Stomach (tissue), 9 donors: ENCODE results near the gene SUPT3H. TPM values are rescaled to one million over a fixed set of nuclear protein-coding genes. Genes with fewer than 3 reads are reported as not detected.

ENCODE experiments used
- DNase-seq, 2 donors: peaks; one replicate each; pipeline versions ENCODE4 v3.0.0 to v3.0.0-alpha.2; 2013 to 2019
- H3K27ac ChIP-seq, 5 donors: fragments of 200-600 bp in 4 of 5; sonication (generic) in 4 of 5; one replicate each; pipeline ENCODE4 v1.5.1; 2013 to 2019; ENCODE audit warnings: mild to moderate bottlenecking in 1 of 5, moderate library complexity in 1 of 5
- H3K27me3 ChIP-seq, 3 donors: fragments of 200-600 bp; sonication (generic); one replicate each; pipeline ENCODE4 v1.5.1; 2017 to 2019; ENCODE audit warnings: mixed run types in 1 of 3
- H3K36me3 ChIP-seq, 4 donors: fragments of 200-600 bp; sonication (generic); 1 replicate in 3 of 4; 2 replicates in 1 of 4; pipeline ENCODE4 v1.5.1; 2016 to 2019
- H3K4me1 ChIP-seq, 4 donors: fragments of 200-600 bp; sonication (generic); one replicate each; pipeline ENCODE4 v1.5.1; 2016 to 2019
- H3K4me3 ChIP-seq, 4 donors: fragments of 200-600 bp; sonication (generic) in 3 of 4; one replicate each; pipeline ENCODE4 v1.5.1; 2016 to 2019; ENCODE audit warnings: mild to moderate bottlenecking in 1 of 4
- H3K9me3 ChIP-seq, 4 donors: fragments of 200-600 bp; sonication (generic); one replicate each; pipeline ENCODE4 v1.5.1; 2016 to 2019
- CTCF ChIP-seq, 7 experiments: fragments of 450-650 bp in 4 of 7; fragments of 200-600 bp in 3 of 7; sonication (generic) in 3 of 7; IDR thresholded peaks; one replicate each; pipeline ENCODE4 v1.5.1; 2016 to 2019; ENCODE audit warnings: antibody characterized with exemption in 7 of 7, control low read depth in 2 of 7, mild to moderate bottlenecking in 1 of 7
- EP300 ChIP-seq: sonication (generic); formaldehyde crosslinking; IDR thresholded peaks from one replicate; pipeline ENCODE4 v1.6.1; 2017; ENCODE audit warnings: antibody characterized with exemption
- POLR2A ChIP-seq, 4 donors: fragments of 450-650 bp; IDR thresholded peaks; one replicate each; pipeline ENCODE4 v1.6.1; 2016; ENCODE audit warnings: antibody characterized with exemption in 4 of 4, control low read depth in 2 of 4, mild to moderate bottlenecking in 1 of 4, moderate library complexity in 1 of 4
- POLR2AphosphoS5 ChIP-seq, 3 donors: sonication (generic); formaldehyde crosslinking; IDR thresholded peaks; one replicate each; pipeline ENCODE4 v1.6.1; 2016; ENCODE audit warnings: antibody characterized with exemption in 3 of 3
- WGBS, 5 donors: extraction: QIAGEN DNeasy Blood & Tissue Kit in 3 of 5; methylation state at CpG; one replicate each; pipeline versions ENCODE4 v1.1.5 to v1.1.7; 2013 to 2018; 5-methylcytosine and 5-hydroxymethylcytosine counted together
- intact Hi-C: fragments of 100-400 bp; cut with DNase I; formaldehyde crosslinking; loops from one replicate; pipeline ENCODE4 v1.15.1; 2023; ENCODE audit warnings: low total_unique reads
- polyA plus RNA-seq, 3 donors: library from polyadenylated mRNA; stranded (reverse); fragments of 200-250 nt; gene quantifications; one replicate each; pipeline ENCODE4 v1.2.3, GENCODE V29; 2013
- total RNA-seq, 5 donors: library from RNA; depleted of rRNA; stranded (reverse); fragments of >200 nt; gene quantifications; one replicate each; pipeline versions ENCODE4 v1.1.0 to v1.2.3, GENCODE V29; 2014 to 2016
- donor health status: healthy with polysubstance abuse.
- donor health status: Bipolar disorder and iron deficiency.
- donor health status: healthy.

Gene SUPT3H
- total and polyA plus RNA-seq, 8 donors: 0.29 to 16.2 (median 4.0) TPM; not detected in 1

GRCh38 chr6:45423111-45423823, 45.5 kb upstream of the SUPT3H start:
- intact Hi-C loops: no loop called here
- peak; percentile 31 to 54 for DNase-seq
- H3K4me3 ChIP-seq: peak overlapping the region; percentile 56 to 73 (median 63)
- no peaks in the 10 kb centered on the region for H3K36me3 ChIP-seq
- no peaks in the 10 kb centered on the region for H3K9me3 ChIP-seq
- H3K27ac ChIP-seq: peak overlapping the region; percentile 76 to 87 (median 82)
- H3K4me1 ChIP-seq: peaks cover 32 to 51% (median 48%) of the 10 kb centered on the region in 4 donors
- 0 to 1% (median 1%) methylated on average over 36 to 62 of the region's 62 CpGs for WGBS, 5 donors
- H3K27me3 ChIP-seq: peaks cover 3 to 69% (median 49%) of the 10 kb centered on the region in 3 donors
- TF ChIP-seq CTCF (IDR thresholded peaks at IDR 0.05) (no peak), POLR2AphosphoS5 (IDR thresholded peaks at IDR 0.05) (no peak), EP300 (no peak), POLR2A (IDR thresholded peaks at IDR 0.05) (no peak)

- H3K27ac ChIP-seq: peak overlapping the region; percentile 76 to 87 (median 82)
- H3K9me3 ChIP-seq: no peaks in the 10 kb centered on the region
- no peak for TF ChIP-seq CTCF (IDR thresholded peaks at IDR 0.05)
- no peak for TF ChIP-seq EP300
- TF ChIP-seq POLR2A (IDR thresholded peaks at IDR 0.05): no peak
- no peak for TF ChIP-seq POLR2AphosphoS5 (IDR thresholded peaks at IDR 0.05)
- no peaks in the 10 kb centered on the region for H3K36me3 ChIP-seq
- peak overlapping the region; percentile 56 to 73 (median 63) for H3K4me3 ChIP-seq
- H3K27me3 ChIP-seq: peaks cover 3 to 76% (median 49%) of the 10 kb centered on the region in 3 donors
- peaks cover 32 to 51% (median 48%) of the 10 kb centered on the region in 4 donors for H3K4me1 ChIP-seq
- 0 to 1% (median 1%) methylated on average over 31 to 55 of the region's 55 CpGs for WGBS, 5 donors
- intact Hi-C loops: no loop called here
- DNase-seq: peak; percentile 36 to 74
Measured at GRCh38 chr6:45422503-45423110, 44.9 kb upstream of the SUPT3H start.

GRCh38 chr6:45421709-45422502, 44.2 kb upstream of the SUPT3H start:
- intact Hi-C loops: no loop called here
- no peaks in the 10 kb centered on the region for H3K9me3 ChIP-seq
- WGBS, 5 donors: 0 to 1% (median 1%) methylated on average over 52 to 83 of the region's 83 CpGs

More at GRCh38 chr6:45421709-45422502, 44.2 kb upstream of the SUPT3H start:
- peaks cover 3 to 81% (median 49%) of the 10 kb centered on the region in 3 donors for H3K27me3 ChIP-seq
- H3K36me3 ChIP-seq: no peaks in the 10 kb centered on the region
- TF ChIP-seq CTCF (IDR thresholded peaks at IDR 0.05): peak in 1 of 7 experiments; percentile 10
- no peak for TF ChIP-seq EP300
- peak; percentile 57 to 78 for DNase-seq
- H3K27ac ChIP-seq: peak overlapping the region; percentile 76 to 87 (median 82)
- H3K4me1 ChIP-seq: peaks cover 32 to 51% (median 48%) of the 10 kb centered on the region in 4 donors
- peak overlapping the region; percentile 56 to 73 (median 63) for H3K4me3 ChIP-seq
